ENCODE measurements around the gene PCBD1.
"Not testable (repeated sequence)": the region's sequence is repeated elsewhere in the genome, so short reads cannot be mapped to it uniquely, and the experiment has no call there.

The PCBD1 gene

DNA sequence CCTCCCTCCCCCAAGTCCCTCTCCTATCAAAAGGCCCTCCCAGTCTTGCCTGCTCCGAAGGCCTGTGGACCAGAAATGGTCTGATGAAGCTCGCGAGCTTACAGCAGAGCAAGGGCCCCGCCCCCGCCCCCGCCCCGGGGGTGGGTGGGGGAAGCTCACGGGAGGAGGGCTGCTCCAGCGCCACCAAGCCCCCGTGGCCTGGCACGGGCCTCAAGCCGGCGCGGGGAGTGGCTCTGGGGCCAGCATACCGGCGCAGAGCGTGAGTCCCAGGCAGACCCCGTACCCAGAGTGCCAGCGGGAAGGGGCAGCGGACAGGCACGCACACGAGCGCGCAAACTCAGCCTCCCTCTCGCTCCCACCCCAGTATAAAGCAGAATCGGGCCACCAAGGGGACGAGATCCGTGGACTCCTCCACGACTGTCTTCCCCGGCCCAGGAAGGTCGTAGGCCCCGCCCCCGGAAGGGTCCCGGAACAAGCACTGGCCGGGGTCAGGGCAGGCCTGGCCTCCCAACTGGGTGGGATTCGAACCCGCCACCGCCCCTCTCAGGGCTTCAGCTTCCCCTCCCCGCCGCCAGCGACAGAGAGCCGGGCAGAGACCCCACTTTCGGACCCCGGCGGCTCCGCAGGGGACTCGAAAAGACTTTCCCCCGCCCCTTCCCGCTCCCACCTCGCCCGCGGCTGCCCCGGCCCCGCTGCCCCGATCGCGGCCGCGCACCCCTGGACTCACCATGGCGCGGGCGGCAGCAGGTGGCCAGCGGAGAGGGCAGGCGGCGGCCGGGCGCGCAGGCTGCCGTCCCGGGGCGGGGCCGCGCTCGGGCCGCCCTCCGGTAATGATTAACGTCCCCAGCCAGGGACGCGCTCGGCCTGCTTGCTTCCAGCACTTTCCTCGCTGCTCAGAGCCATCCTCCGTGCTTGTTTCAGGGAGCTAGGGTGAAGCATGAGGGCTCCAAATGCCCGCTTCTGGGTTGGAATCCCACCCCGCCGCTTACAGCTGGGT lies at the start of gene PCBD1:
TSS of gene PCBD1 (minus strand) at position 762 of the 997 bp plus-strand sequence. CDS start at position 730, 32 bp downstream.
- peak; percentile 46 for DNase-seq

DNA sequence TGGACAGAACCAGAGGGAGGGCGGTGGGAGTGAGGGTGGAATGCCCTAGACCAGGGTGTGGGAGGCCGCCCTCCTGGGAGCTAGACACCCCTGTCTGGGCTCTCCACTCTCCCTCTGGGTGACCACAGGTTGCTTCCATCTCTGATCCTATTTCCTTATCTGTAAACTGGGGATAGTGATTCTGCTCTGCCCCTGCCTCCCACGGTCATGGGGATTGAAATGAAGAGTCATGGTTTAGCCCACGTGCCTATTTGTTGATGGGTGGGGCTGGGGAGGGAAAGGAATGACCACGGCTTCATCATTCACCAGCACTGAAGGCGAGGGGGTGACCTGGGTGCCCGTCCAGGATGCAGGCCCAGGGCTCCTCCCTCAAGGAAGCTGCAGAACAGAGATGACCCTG lies 49.3 kb upstream of the PCBD1 start:
- DNase-seq, result no peak

DNA sequence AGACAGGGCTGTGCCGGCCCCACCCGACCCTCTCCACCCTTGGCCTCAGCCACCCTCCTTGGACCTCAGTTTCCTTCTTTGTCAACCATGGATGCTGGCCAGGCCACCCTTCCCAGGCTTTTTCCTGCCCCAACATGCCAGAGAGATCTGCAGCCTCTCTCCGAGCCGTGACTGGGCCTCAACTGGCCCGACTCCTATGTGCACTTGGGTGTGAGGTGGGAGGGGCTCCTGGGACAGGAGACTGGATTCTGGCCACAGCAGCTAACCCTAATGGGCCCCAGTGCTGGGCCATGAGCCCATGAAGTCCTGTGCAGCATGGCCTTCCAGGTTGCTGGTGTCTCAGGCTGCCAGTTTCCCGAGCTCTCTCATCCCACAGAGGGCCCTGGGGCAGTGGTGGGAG lies 47.7 kb upstream of the PCBD1 start:
- DNase-seq, result no peak

DNA sequence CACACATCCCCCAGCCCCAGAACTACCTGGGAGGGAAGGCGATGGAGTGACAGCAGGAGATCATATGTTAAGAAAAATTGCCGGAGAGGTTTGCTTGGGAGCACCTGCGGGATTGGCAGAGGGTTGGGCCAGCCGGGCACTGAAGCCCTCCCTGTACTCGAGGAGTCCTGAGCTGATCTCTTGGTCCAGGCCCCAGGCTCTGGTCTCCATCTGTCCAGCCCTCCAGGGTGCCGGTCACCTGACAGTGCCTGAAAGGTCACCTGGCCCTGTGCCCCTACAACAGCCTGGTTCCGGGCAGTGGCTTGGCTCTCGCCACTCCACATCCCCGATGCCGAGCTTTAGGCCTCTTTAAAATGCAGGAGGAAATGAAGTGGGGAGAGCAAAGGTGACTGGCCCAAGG lies 47.3 kb upstream of the PCBD1 start:
- DNase-seq, result no peak

DNA sequence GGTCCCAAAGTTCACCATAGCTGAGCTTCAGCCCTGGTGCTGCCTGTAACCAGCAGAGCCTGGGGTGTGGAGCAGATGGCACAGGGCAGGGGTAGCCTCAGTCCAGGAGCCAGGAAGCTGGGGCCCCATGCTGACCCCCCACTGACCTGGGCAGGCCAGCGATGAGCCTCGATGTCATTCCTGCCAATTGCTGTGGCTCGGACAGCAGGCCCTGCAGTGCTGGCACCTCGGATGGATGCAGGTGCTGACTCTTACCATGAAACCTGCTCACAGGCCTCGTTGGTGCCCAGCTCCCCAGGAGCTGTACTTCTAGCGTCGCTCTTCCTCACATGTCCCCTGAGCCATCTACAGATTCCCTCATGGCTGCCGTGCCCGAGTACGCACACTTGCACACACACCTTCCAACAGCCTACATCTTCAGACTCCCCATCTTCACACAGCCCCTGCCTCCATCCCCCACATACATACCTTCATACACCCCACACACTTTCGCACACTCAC lies 46.8 kb upstream of the PCBD1 start:
- DNase-seq, result no peak

DNA sequence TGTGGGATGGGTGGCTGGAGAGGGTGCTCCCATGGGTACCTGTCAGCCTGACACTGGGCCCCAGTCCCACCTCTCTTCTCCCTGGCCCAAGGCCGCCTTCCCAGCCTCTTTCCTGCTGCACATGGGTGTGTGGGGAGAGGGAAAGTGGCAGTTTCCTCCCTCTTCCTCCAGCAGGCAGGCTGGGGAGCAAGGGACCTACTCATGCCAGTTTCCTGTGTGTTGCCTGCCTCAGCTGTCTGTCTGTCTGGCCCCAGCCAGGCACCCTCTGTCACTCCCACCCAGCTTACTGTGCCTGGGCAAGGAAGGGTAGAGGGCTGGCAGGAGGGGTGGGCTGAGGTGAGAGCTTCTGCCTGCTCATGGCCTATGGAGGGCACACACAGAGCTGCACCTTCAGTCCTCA lies 46.3 kb upstream of the PCBD1 start:
- no peak for DNase-seq

DNA sequence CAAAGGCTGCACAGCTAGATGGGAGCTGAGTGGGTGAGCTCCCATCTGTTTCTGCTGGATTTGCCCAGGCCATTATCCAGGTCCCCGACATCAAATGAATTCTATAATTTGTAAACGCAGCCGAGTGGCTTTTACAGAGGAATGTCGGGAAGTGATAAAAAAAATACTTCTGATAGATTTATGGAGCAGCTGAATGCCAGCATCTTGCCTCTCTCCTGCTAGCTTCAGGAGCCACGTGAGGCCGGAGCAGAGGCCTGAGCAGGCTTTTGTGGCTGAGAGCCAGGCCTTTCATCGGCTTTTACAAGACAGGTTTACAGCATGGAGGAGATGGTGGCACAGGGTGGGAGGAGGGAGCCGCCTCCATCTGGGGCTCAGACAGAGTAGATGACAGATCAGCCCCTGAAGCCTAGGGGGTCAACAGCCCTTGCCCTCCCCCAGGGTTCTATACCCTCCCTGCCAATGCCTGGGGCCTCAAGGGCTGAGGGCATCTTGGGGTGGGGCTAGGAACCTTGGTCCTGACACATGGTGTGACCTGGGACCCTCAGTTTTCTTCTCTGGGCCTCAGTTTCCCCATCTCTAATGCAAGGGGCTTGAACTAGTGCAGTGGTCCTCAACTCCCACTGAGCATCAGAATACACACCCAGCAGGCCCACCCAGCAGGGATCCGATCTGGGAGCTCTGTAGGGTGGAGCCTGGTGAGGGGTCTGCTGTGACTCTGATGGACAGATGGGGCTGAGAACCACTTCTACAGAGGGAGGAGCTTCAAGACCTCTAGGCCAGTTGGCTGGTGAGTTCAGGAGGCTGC lies 44.2 kb upstream of the PCBD1 start:
- no peak for DNase-seq

DNA sequence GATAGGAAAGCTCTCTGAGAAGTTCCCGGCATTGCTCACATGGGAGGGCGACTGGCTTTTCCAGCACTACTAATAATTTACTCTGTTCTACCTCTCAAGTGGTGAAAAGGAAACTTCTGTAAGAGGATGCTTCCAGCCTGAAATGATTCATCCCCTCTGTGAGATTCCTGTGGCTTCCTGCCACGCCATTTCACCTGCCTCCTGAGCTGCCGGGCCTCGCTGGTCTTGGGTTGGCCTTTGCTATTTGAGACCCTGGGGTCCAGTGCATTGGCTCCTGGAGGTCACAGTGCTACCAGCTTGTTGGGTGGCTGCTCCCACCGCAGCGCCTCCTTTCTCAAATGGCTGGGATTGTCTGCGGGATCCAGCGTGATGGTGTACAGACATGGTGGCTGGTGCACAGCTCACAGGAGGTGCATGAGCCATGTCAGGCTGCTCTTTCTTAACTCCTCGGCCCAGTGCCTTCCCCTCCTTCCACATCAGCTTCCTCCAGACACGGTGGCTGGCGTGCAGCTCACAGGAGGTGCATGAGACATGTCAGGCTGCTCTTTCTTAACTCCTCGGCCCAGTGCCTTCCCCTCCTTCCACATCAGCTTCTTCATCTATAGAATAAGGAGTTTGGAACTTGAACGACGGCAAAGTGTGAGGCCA lies 42.9 kb upstream of the PCBD1 start:
- DNase-seq, result no peak

DNA sequence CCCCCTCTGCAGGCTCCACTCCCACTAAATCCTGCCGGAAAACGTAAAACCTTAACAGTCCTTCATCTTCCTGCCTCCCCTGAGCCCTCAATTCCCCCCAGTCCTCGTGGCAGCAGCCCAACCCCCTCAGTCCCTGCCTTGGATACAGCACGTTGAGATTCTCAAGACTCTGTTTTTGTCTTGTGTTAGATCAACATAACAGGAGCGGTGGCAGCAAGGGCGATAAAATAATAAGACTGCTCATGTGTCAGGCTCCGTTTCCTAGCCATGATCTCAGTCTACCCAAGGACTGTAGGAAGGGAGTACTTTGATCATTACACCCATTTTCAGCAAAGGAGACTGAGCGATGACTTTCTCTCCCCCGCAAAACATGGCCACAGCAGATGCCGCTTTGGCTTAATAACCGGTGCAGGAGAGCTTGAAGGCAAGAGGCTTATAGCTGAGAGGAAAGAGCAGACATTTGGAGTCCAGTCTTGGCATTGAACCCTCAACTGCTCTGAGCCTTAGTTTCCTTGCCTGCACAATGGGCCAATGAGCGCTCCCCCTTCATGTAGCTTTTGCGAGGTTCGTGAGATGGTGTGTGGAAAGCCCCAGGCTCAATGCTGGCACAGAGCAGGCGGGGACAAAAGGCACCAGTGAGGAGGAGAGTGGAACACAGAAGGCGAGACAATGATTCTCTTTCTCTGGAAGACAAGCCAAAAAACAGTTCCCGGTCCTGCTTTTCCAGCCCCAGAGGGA lies 42.1 kb upstream of the PCBD1 start:
- no peak for DNase-seq

DNA sequence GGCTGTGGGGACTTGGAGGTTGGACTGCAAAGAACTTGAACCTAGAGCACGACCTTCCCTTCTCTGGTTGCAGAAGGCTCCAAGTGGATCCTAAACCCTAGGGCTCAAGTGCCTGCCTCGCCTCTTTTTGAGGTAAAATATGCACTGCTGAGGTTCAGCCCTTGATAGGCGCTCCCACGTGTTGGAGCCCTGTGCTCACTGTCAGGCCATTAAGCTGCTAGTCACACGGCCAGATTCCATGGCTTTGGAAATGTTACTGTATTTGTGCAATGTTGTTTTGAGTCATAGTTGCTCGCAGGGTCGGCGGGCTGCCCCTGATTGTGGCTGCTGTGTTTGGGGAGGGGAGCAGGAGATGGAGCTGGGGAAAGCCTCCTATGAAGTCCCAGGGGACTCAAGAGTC lies 39.8 kb upstream of the PCBD1 start:
- no peak for DNase-seq

DNA sequence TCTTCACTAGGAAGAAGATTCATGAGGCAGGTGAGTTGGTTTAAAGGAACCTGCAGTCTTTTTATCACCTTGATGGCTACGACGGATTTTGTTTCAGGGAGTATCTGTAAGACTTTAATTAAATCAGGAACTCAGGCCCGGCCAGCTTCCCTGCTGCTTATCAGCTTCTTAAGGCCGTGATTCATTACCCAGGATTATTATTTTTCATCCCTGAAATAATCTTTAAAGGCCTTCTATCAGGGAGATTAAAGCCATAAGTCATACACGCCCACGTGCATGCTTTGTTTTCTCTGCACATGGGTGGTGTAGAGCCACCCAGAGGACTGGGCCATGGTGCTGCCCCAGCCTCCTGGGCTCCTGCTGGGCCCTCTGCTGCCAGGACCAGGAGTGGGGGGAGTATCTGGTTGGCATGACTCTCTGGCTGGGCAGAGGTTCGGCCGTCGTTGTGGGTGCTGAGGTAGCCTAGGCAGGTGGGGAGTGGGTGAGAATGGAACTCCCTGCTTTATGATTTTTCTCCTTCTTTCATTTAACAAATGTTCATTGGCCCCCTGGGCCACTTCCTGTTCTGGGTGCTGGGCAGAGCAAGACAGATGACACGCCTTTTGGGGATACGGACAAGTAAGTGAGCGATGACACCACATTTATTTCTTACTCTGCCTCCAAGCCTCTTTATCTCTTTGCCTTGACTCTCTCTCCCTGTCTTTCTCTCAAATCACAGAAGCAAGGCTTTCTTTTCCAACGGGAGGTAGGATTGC lies 39.0 kb upstream of the PCBD1 start:
- no peak for DNase-seq

DNA sequence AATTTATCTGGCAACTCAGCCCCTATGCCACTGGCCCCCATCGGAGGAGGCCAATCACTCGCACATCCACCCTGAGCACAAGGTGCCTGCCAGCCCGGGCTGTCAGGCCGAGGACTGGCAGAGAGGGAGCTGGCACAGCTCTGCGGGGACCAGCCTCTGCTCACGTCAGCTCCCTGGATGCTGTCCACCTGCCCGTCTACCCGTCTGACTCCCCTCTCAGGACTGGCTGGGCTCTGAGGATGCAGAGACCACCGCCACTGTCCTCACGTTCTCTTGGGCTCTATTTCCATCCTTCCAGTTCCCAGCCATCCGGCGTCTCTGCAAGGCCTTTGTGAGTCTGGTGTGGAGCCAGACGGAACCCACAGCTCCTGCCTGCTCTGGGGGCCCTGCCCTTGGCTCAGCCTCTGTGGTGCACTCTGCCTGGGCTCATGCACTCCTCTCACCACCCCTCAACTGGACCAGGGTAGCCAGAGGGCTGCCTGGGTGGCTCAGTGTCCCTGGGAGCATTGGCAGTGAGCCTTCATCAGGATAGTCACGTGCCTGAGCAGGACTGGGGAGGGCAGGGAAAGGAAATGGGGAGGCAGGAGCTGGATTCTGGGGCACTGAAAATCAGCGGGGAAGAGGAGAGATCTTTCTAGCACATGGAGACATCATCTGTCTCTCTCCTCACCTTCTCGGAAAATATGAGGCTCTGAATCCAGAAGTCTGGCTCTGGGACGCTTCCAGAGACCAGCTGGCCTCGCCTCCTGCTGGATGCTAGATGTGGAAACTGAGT lies 38.0 kb upstream of the PCBD1 start:
- no peak for DNase-seq

DNA sequence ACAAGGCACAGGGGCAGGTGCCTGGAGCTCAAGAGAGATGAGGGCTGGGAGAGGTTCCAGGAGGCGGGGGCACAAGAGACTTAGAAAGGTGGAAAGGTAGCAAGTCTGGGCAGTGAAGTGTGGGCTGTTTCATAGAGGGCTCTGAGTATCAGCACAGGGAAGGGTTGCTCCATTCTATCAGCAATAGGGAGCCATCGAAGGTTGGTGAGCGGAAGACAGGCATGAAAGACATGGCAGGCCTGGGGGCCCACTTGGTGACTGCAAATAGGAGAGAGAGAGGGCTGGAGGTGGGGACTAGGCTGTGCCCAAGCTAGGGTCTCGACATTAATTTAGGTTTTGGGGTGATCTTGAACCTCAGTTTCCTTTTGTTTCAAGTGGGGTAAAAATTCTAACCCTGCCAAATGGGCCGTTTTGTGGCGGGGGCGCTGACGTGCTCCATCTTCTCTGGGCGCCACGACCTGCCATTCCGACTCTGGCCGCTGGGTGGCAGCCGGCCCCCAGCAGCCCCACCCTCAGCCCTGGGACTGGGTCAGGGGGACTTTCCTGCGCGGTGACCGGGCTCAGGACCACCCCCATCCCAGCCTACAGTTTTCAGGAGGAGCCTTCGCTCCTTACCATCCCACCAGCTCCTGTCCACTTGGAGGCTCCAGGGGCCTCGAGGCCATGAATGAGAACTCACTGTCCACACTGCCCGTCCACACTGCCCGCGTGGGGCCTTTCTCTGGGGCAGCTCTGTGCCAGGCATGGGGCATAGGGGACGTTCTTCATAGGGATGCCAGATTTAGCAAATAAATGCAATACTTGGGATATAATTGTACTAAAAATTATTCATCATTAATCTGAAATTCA lies 37.2 kb upstream of the PCBD1 start:
- no peak for DNase-seq

DNA sequence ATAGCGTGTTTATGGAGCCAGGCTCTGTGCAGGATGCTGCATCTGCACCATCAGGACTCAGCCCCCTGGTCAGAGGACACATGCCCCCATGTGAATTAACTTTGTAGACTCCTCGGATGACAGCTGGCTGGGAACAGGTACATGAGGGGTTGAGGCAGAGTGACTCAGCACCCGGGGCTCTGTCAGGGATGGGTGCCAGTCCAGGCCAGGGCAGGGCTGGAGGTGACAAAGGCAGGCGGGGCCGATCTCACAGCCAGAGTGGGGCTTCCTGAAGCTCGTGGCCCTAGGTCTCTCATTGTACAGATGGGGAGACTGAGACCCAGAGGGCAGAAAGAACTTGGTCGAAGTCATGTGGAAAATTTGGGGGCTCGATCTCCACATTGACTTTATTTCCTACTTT lies 35.3 kb upstream of the PCBD1 start:
- no peak for DNase-seq

DNA sequence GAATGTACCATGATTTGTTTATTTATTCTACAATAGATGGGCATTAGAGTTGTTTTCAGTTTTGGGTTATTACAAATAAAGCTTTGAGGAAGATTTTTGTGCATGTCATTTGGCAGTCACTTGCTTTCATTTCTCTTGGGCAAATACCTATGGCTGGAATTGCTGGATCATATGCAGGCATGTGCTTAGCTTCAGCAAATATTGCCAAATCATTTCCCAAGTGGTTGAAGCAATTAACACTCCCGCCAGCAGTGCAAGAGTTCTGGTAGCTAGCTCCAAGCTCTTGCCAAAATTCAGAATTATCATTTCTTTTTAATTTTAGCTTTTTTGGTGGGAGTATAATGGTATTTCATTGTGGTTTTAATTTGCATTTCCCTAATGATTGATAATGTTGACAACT lies 32.9 kb upstream of the PCBD1 start:
- no peak for DNase-seq

DNA sequence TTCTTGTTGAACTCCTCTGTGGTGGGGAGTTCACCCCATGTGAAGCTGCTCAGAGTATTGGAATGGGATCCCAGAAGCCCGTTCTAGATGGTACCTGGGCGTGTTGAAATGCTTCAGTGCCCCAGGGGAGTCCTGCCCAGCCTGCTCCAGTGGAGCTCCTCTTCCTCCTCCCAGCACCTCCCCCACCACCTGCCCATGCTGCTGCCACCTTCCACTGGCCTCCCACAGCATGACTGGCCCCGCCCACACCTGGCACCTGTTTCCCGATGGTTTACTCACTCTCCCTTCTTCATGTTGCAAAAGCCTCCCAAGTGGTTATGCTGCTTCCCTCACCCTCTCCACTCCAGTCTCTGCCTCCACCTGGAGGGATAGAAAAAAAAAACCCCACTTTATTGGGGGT lies 32.2 kb upstream of the PCBD1 start:
- DNase-seq, result no peak

DNA sequence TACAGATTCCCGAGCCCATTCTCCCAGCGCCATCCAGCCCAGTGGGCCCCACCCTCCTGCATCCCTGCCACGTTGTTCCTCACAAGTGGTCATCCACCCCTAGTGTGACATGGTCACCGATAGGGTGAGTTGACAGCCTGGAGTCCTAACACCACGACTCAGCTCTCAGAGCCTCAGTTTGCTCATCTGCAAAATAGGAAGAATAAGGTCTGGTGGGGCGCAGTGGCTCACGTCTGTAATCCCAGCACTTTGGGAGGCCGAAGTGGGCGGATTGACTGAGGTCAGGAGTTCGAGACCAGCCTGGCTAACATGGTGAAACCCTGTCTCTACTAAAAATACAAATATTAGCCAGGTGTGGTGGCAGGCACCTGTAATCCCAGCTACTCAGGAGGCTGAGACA lies 31.5 kb upstream of the PCBD1 start:
- DNase-seq, result not testable (repeated sequence)

DNA sequence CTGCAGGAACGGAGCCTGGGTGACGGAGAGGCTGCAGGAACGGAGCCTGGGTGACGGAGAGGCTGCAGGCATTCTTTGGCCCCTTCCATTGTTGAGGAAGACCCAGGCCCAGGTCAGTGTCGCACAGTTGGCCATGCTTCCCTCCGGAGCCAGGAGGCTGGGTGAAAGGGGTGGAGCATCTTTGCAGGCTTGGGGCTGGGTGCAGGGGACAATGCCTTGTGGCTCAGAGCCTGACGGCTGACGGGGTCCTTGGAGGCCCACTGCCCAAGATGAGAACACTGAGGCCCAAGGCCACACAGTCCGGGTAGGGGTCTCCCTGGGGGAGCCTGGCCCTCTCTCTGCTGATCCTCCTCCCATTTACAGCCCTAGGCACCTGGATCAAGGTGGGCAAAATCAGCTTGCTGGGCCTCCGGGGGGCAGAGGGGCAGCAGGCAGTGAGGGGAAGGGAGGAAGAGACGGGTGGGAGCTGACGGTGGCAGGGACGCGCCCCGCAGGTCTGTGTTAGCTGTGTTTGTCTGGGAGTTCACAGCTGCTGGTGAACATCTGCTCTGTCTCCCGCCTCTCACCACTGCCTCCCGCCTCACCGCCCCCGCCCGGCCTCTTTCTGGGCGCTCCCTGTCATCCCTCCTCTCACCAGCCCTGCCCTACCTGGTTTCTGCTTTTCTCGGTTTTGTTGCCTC lies 30.6 kb upstream of the PCBD1 start:
- no peak for DNase-seq

DNA sequence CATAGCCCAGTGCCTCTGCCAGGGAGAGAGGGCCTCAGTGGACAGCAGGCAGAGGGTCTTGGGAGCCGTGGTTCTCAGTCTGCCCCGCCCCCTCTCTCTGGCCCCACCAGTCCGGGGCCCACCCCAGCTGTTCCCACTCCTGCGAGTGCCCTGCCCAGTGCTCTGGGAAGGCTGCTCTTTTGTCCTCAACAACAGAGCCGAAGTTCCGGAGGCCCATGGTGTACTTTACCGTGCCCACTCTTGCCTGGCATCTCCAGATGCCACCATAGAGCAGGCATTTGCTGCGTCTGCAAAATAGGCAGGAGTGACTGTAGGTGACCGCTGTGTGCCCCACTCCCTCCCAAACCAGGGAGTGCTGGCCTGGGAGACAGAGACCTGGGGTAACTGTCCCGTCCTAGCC lies 29.3 kb upstream of the PCBD1 start:
- no peak for DNase-seq

Measured in NCI-H1048 (cell line).